ENCODE data around the gene FNTB.

- TF ChIP-seq CTCF (conservative IDR thresholded peaks at IDR 0.05) (no peak), ZFX (IDR thresholded peaks at IDR 0.05) (no peak)
Measured at GRCh38 chr14:65110525-65110924, 123.8 kb downstream of the FNTB start.
